ENCODE results near the gene RAX2. TPM values are rescaled to one million over a fixed set of nuclear protein-coding genes. Genes with fewer than 3 reads are reported as not detected.

Gene RAX2
- total RNA-seq, 4 donors from 2014 or later = not detected

GRCh38 chr19:3773814-3774515 lies 1.9 kb upstream of the RAX2 start:
- H3K36me3 ChIP-seq = no peaks in the 10 kb centered on the region
- H3K27ac ChIP-seq = no peak overlapping the region
- no peak for DNase-seq
- H3K9me3 ChIP-seq = no peaks in the 10 kb centered on the region
- WGBS, 2 donors = 82 to 87% methylated on average over 12 of the region's 12 CpGs
- intact Hi-C loops (cut with DNase I) = no loop called here
- no peaks in the 10 kb centered on the region for H3K27me3 ChIP-seq
- no peak overlapping the region for H3K4me3 ChIP-seq (replicated peaks in 1 of 3)
- TF ChIP-seq POLR2A (IDR thresholded peaks at IDR 0.05) (no peak), CTCF (IDR thresholded peaks at IDR 0.05) (no peak)
- H3K4me1 ChIP-seq = no peaks in the 10 kb centered on the region

GRCh38 chr19:3771000-3771905 lies 775 bp downstream of the RAX2 start:
- Histone ChIP-seq H3K36me3 (peaks cover 20 to 24% of the 10 kb centered on the region in 2 donors), H3K4me3 (replicated peaks in 1 of 3) (no peak overlapping the region), H3K27ac (no peak overlapping the region), H3K4me1 (no peaks in the 10 kb centered on the region), H3K27me3 (no peaks in the 10 kb centered on the region), H3K9me3 (no peaks in the 10 kb centered on the region)
- WGBS, 2 donors = 75 to 76% methylated on average over 28 to 33 of the region's 35 CpGs
- intact Hi-C loops (cut with DNase I) = no loop called here
- TF ChIP-seq CTCF (IDR thresholded peaks at IDR 0.05) (no peak), POLR2A (IDR thresholded peaks at IDR 0.05) (no peak)
- no peak for DNase-seq

- TF ChIP-seq CTCF (IDR thresholded peaks at IDR 0.05) (no peak), POLR2A (IDR thresholded peaks at IDR 0.05) (no peak)
- 70 to 72% methylated on average over 18 to 25 of the region's 53 CpGs for WGBS, 2 donors
- H3K27me3 ChIP-seq = no peaks in the 10 kb centered on the region
- no peak overlapping the region for H3K4me3 ChIP-seq (replicated peaks in 1 of 3)
- no peak overlapping the region for H3K27ac ChIP-seq
- intact Hi-C loops (cut with DNase I) = no loop called here
- H3K36me3 ChIP-seq = peaks cover 20 to 31% of the 10 kb centered on the region in 2 donors
- DNase-seq = no peak
- no peaks in the 10 kb centered on the region for H3K9me3 ChIP-seq
- no peaks in the 10 kb centered on the region for H3K4me1 ChIP-seq
These were observed 1.7 kb downstream of the RAX2 start for GRCh38 chr19:3770136-3770999.

DNA sequence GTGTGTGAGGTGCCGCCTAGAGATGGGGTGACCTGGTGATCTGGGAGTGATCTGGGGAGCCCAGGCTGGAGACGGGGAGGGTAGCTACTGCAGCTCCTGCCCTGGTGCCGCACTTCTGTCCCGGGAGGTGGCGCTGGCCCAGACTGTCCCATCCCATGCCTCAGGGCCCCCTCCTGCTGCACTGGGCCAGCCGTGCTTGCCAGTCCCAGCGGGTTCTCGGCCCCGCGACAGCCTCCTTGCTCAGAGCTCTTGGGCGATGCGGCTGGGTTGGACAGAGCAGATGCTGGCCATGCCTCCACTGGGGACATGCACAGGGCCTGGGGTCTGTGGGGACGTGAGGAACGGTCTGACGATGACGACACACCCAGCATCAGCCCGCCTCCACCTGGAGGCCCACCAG lies 2.5 kb downstream of the RAX2 start:
- H3K4me1 ChIP-seq = no peaks in the 10 kb centered on the region
- H3K27me3 ChIP-seq = no peaks in the 10 kb centered on the region
- WGBS, 2 donors = 88 to 100% methylated on average over 2 to 9 of the region's 17 CpGs
- peaks cover 20 to 35% of the 10 kb centered on the region in 2 donors for H3K36me3 ChIP-seq
- TF ChIP-seq POLR2A (IDR thresholded peaks at IDR 0.05) (no peak), CTCF (IDR thresholded peaks at IDR 0.05) (no peak)
- H3K4me3 ChIP-seq (replicated peaks in 1 of 3) = no peak overlapping the region
- H3K9me3 ChIP-seq = no peaks in the 10 kb centered on the region
- H3K27ac ChIP-seq = no peak overlapping the region
- no peak for DNase-seq
- intact Hi-C loops (cut with DNase I) = no loop called here

Data from thyroid gland (tissue), 4 donors.